HepG2 (cell line): ENCODE data around the gene SPRR2G. TPM values are rescaled to one million over a fixed set of nuclear protein-coding genes. Genes with fewer than 3 reads are reported as not detected.

Experiments
- ATAC-seq: fragments of 200-7000 bp; cut with Tn5 transposase; 3 replicates; pipeline ENCODE4 v1.9.1; 2020; ENCODE audit warnings: mild to moderate bottlenecking, moderate library complexity
- BruUV-seq: library from RNA; stranded (reverse); fragments of 400-500 nt; replicated peaks from 2 replicates; lab custom pipeline; 2021; lab: Mats Ljungman, UMichigan
- CTCF ChIA-PET: fragments of 300-600 bp; formaldehyde crosslinking; extraction: SDS; loops from one replicate; lab custom pipeline; 2021; ENCODE audit warnings: low total read pairs, inconsistent platforms, low intra/inter-chr PET ratio; lab: Yijun Ruan, JAX
- POLR2A ChIA-PET: fragments of 350-600 bp; sonication (Branson Sonifier 250); formaldehyde crosslinking; loops from one replicate; lab custom pipeline; 2020; ENCODE audit warnings: antibody characterized with exemption, inconsistent platforms; lab: Yijun Ruan, JAX
- DNase-seq: peaks from one replicate; pipeline ENCODE4 v3.0.0-alpha.2; 2015; ENCODE audit warnings: low spot score
- FAIRE-seq: peaks from 3 replicates; lab custom pipeline; 2011; peaks lifted over from hg19 to GRCh38; lab: Jason Lieb, UNC
- H2AFZ ChIP-seq: one replicate; pipeline ENCODE4 v1.6.1; 2011; ENCODE audit warnings: low read length, inconsistent platforms
- H3K27ac ChIP-seq: fragments of 300-600 bp; 3 replicates; pipeline ENCODE4 v1.8.0; 2011; ENCODE audit warnings: mixed run types, mild to moderate bottlenecking, mixed read lengths, low read length, inconsistent platforms; ENCODE audit not compliant: insufficient read depth; ENCODE audit errors: extremely low read length
- H3K27me3 ChIP-seq, 2 experiments: fragments of 200-600 bp in 1 of 2; 2 replicates in 1 of 2; 3 replicates in 1 of 2; pipeline versions ENCODE4 v1.6.0 to v1.8.0; 2011; ENCODE audit warnings: low read length in 2 of 2, mild to moderate bottlenecking in 2 of 2, moderate library complexity in 2 of 2, inconsistent platforms in 1 of 2; ENCODE audit not compliant: insufficient read depth in 2 of 2, control insufficient read depth in 1 of 2
- H3K36me3 ChIP-seq, 2 experiments: fragments of 200-600 bp in 1 of 2; replicated peaks in 1 of 2; 2 replicates in 1 of 2; 3 replicates in 1 of 2; pipeline versions ENCODE4 v1.5.1 to v1.8.0; 2011; ENCODE audit warnings: low read length in 2 of 2, inconsistent platforms in 1 of 2; ENCODE audit not compliant: insufficient read depth in 2 of 2, control insufficient read depth in 1 of 2
- H3K4me1 ChIP-seq: 2 replicates; pipeline ENCODE4 v1.5.1; 2012; ENCODE audit warnings: low read length, inconsistent platforms; ENCODE audit not compliant: insufficient read depth
- H3K4me2 ChIP-seq: 2 replicates; pipeline ENCODE4 v1.6.0; 2011; ENCODE audit warnings: low read depth, low read length, inconsistent platforms
- H3K4me3 ChIP-seq, 3 experiments: fragments of 200-600 bp in 1 of 3; sonication (generic), shearing (Covaris generic) in 1 of 3; replicated peaks in 1 of 3; 2 replicates each; pipeline ENCODE4 v1.5.1; 2011 to 2016; ENCODE audit warnings: low read length in 3 of 3, inconsistent platforms in 2 of 3, low read depth in 2 of 3, mild to moderate bottlenecking in 2 of 3, control low read depth in 1 of 3, mixed read lengths in 1 of 3; ENCODE audit not compliant: insufficient read depth in 1 of 3
- H3K79me2 ChIP-seq: one replicate; pipeline ENCODE4 v1.6.1; 2011; ENCODE audit warnings: low read length, inconsistent platforms; ENCODE audit not compliant: insufficient read depth
- H3K9ac ChIP-seq: 2 replicates; pipeline ENCODE4 v1.6.0; 2011; ENCODE audit warnings: mild to moderate bottlenecking, low read depth, low read length, inconsistent platforms; ENCODE audit not compliant: insufficient read depth
- H3K9me3 ChIP-seq: 2 replicates; pipeline ENCODE4 v1.5.1; 2012; ENCODE audit warnings: mild to moderate bottlenecking, low read length
- H4K20me1 ChIP-seq: 2 replicates; pipeline ENCODE4 v1.6.0; 2011; ENCODE audit warnings: inconsistent platforms, mild to moderate bottlenecking, low read length, moderate library complexity; ENCODE audit not compliant: insufficient read depth
- HOXA3 ChIP-seq: sonication (generic); formaldehyde crosslinking; IDR thresholded peaks from 2 replicates; pipeline ENCODE4 v1.5.0; 2020; ENCODE audit warnings: missing genetic modification reagents
- LCORL ChIP-seq, 2 experiments: fragments of 450-650 bp in 1 of 2; sonication (generic) in 1 of 2; formaldehyde crosslinking in 1 of 2; IDR thresholded peaks; 2 replicates each; pipeline versions ENCODE4 v1.5.0 to v1.6.1; 2017 to 2020; ENCODE audit warnings: antibody characterized with exemption in 1 of 2, missing genetic modification reagents in 1 of 2
- MTF2 ChIP-seq: sonication (generic); formaldehyde crosslinking; IDR thresholded peaks from 2 replicates; pipeline ENCODE4 v1.5.0; 2020; ENCODE audit warnings: missing genetic modification reagents, borderline replicate concordance
- RAD21 ChIP-seq: fragments of 450-650 bp; formaldehyde crosslinking; IDR thresholded peaks from 2 replicates; pipeline ENCODE4 v1.5.0; 2020; ENCODE audit warnings: mild to moderate bottlenecking
- SETDB1 ChIP-seq: sonication (generic); formaldehyde crosslinking; IDR thresholded peaks from 2 replicates; pipeline ENCODE4 v1.5.1; 2020; ENCODE audit warnings: missing genetic modification reagents, mild to moderate bottlenecking, borderline replicate concordance
- SNAI1 ChIP-seq: sonication (generic); formaldehyde crosslinking; IDR thresholded peaks from 2 replicates; pipeline ENCODE4 v1.5.0; 2020; ENCODE audit warnings: mild to moderate bottlenecking, missing genetic modification reagents, borderline replicate concordance
- TCF12 ChIP-seq, 2 experiments: fragments of 450-650 bp in 1 of 2; sonication (generic) in 1 of 2; formaldehyde crosslinking in 1 of 2; IDR thresholded peaks; 2 replicates each; pipeline versions ENCODE4 v1.6.1 to v1.8.0; 2017 to 2022; ENCODE audit warnings: antibody characterized with exemption in 1 of 2, mild to moderate bottlenecking in 1 of 2, missing genetic modification reagents in 1 of 2, moderate library complexity in 1 of 2
- TGIF2 ChIP-seq: IDR thresholded peaks from 2 replicates; pipeline ENCODE4 v1.6.1; 2016; ENCODE audit warnings: control low read depth, missing compliant biosample characterization
- ZFY ChIP-seq: sonication (generic); formaldehyde crosslinking; IDR thresholded peaks from 2 replicates; pipeline ENCODE4 v1.4.0; 2020; ENCODE audit warnings: missing genetic modification reagents
- ZNF207 ChIP-seq: fragments of 450-650 bp; IDR thresholded peaks from 2 replicates; pipeline ENCODE4 v1.6.1; 2016; ENCODE audit warnings: antibody characterized with exemption, borderline replicate concordance
- ZNF275 ChIP-seq: sonication (generic); formaldehyde crosslinking; IDR thresholded peaks from 2 replicates; pipeline ENCODE4 v1.8.0; 2022; ENCODE audit warnings: missing genetic modification reagents, mild to moderate bottlenecking, inconsistent platforms, borderline replicate concordance
- WGBS: methylation state at CpG from one replicate; pipeline ENCODE4 v1.1.6; 2017; ENCODE audit warnings: low lambda C conversion rate; 5-methylcytosine and 5-hydroxymethylcytosine counted together
- in situ Hi-C: cut with HindIII; loops from 2 replicates; pipeline ENCODE4 v1.10.0; 2017; ENCODE audit warnings: low pct_unique_long_range_greater_than_20kb; ENCODE audit not compliant: extremely low pct_ligation_motif_present
- intact Hi-C: fragments of 100-400 bp; cut with micrococcal nuclease; formaldehyde crosslinking; loops from one replicate; pipeline ENCODE4 v1.10.0; 2022; ENCODE audit not compliant: unreplicated experiment
- polyA plus RNA-seq, 8 experiments: library from polyadenylated mRNA; depleted of rRNA in 3 of 8; stranded (reverse) in 7 of 8; unstranded in 1 of 8; fragments of >200 nt; fragmentation: Illumina TruSeq in 4 of 8; extraction: Trizol in 4 of 8; gene quantifications; 2 replicates each; pipeline versions ENCODE4 v1.2.1 to v1.2.3, GENCODE V29; 2011 to 2016; ENCODE audit warnings: low read depth in 4 of 8, missing spikeins in 1 of 8, mixed read lengths in 1 of 8; ENCODE audit not compliant: insufficient read depth in 1 of 8
- total RNA-seq, 5 experiments: library from RNA; depleted of rRNA; stranded (reverse); fragments of >200 nt; fragmentation: Illumina TruSeq; extraction: Trizol; gene quantifications; 2 replicates each; pipeline ENCODE4 v1.2.3, GENCODE V29; 2016; ENCODE audit warnings: low read depth in 1 of 5
- TF ChIP-seq, protein P1 (sequence below): sonication (generic); formaldehyde crosslinking; IDR thresholded peaks from 2 replicates; pipeline ENCODE4 v1.4.0; 2020; ENCODE audit warnings: mild to moderate bottlenecking, low read depth, missing genetic modification reagents
- TF ChIP-seq, protein P2 (sequence below): IDR thresholded peaks from 2 replicates; pipeline ENCODE4 v1.6.1; 2016; ENCODE audit warnings: control low read depth
- TF ChIP-seq, protein P3 (sequence below): sonication (generic); formaldehyde crosslinking; IDR thresholded peaks from 2 replicates; pipeline ENCODE4 v1.8.0; 2022; ENCODE audit warnings: missing genetic modification reagents, mild to moderate bottlenecking, borderline replicate concordance
- TF ChIP-seq, protein P4 (sequence below): IDR thresholded peaks from 2 replicates; pipeline ENCODE4 v1.6.1; 2016; ENCODE audit warnings: low read depth, borderline replicate concordance
- TF ChIP-seq, protein P5 (sequence below): IDR thresholded peaks from 2 replicates; pipeline ENCODE4 v1.6.1; 2016; ENCODE audit warnings: missing compliant biosample characterization, missing genetic modification reagents, borderline replicate concordance

SPRR2G gene
- total and polyA plus RNA-seq, 2 of the 13 experiments (the other 11 are each of a cell fraction or from before 2014, with no cell fraction given), result not detected

GRCh38 chr1:153100245-153100644, 50.4 kb downstream of the SPRR2G start:
- H2AFZ ChIP-seq, result no peak overlapping the region

More at GRCh38 chr1:153100245-153100644, 50.4 kb downstream of the SPRR2G start:
- no peak for DNase-seq
- Histone ChIP-seq H3K27ac (no peak overlapping the region), H3K27me3 (no peaks in the 10 kb centered on the region), H3K4me3 (no peak overlapping the region), H3K79me2 (no peaks in the 10 kb centered on the region), H3K9me3 (no peaks in the 10 kb centered on the region), H3K9ac (no peak overlapping the region), H4K20me1 (no peaks in the 10 kb centered on the region), H3K4me2 (no peak overlapping the region), H3K4me1 (no peaks in the 10 kb centered on the region), H3K36me3 (no peaks in the 10 kb centered on the region)
- BruUV-seq, result no TSS peak
- TF ChIP-seq, protein P1, sequence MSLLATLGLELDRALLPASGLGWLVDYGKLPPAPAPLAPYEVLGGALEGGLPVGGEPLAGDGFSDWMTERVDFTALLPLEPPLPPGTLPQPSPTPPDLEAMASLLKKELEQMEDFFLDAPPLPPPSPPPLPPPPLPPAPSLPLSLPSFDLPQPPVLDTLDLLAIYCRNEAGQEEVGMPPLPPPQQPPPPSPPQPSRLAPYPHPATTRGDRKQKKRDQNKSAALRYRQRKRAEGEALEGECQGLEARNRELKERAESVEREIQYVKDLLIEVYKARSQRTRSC, result no peak
- TF ChIP-seq SETDB1 (CRISPR knock-in tag) (no peak), LCORL (IDR thresholded peaks at IDR 0.05) (no peak), LCORL (CRISPR knock-in tag; IDR thresholded peaks at IDR 0.05) (no peak), ZNF207 (no peak), SNAI1 (CRISPR knock-in tag) (no peak), RAD21 (CRISPR knock-in tag) (no peak), ZNF275 (CRISPR knock-in tag) (no peak), ZFY (no peak), TGIF2 (CRISPR knock-in tag) (no peak), MTF2 (CRISPR knock-in tag) (no peak), TCF12 (IDR thresholded peaks at IDR 0.05) (no peak), TCF12 (CRISPR knock-in tag; IDR thresholded peaks at IDR 0.05) (no peak), HOXA3 (CRISPR knock-in tag) (no peak)
- TF ChIP-seq, protein P2, sequence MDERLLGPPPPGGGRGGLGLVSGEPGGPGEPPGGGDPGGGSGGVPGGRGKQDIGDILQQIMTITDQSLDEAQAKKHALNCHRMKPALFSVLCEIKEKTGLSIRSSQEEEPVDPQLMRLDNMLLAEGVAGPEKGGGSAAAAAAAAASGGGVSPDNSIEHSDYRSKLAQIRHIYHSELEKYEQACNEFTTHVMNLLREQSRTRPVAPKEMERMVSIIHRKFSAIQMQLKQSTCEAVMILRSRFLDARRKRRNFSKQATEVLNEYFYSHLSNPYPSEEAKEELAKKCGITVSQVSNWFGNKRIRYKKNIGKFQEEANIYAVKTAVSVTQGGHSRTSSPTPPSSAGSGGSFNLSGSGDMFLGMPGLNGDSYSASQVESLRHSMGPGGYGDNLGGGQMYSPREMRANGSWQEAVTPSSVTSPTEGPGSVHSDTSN, result no peak
- TF ChIP-seq, protein P3, sequence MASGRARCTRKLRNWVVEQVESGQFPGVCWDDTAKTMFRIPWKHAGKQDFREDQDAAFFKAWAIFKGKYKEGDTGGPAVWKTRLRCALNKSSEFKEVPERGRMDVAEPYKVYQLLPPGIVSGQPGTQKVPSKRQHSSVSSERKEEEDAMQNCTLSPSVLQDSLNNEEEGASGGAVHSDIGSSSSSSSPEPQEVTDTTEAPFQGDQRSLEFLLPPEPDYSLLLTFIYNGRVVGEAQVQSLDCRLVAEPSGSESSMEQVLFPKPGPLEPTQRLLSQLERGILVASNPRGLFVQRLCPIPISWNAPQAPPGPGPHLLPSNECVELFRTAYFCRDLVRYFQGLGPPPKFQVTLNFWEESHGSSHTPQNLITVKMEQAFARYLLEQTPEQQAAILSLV (CRISPR knock-in tag), result no peak
- TF ChIP-seq, protein P4, sequence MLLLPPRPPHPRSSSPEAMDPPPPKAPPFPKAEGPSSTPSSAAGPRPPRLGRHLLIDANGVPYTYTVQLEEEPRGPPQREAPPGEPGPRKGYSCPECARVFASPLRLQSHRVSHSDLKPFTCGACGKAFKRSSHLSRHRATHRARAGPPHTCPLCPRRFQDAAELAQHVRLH (CRISPR knock-in tag), result no peak
- TF ChIP-seq, protein P5, sequence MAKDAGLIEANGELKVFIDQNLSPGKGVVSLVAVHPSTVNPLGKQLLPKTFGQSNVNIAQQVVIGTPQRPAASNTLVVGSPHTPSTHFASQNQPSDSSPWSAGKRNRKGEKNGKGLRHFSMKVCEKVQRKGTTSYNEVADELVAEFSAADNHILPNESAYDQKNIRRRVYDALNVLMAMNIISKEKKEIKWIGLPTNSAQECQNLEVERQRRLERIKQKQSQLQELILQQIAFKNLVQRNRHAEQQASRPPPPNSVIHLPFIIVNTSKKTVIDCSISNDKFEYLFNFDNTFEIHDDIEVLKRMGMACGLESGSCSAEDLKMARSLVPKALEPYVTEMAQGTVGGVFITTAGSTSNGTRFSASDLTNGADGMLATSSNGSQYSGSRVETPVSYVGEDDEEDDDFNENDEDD (CRISPR knock-in tag), result no peak
- 1% methylated on average over 5 of the region's 5 CpGs for WGBS
- in situ Hi-C loops (no loop called here), intact Hi-C loops (no loop called here)
- ATAC-seq, result no peak
- POLR2A ChIA-PET, result no interaction called here
- FAIRE-seq, result no peak
- CTCF ChIA-PET, result no interaction called here
